OCI-LY3 (cell line): ENCODE results near the gene CDC40.
"Not testable (repeated sequence)": the region's sequence is repeated elsewhere in the genome, so short reads cannot be mapped to it uniquely, and the experiment has no call there.

ENCODE experiments used
- H2AFZ ChIP-seq: fragments of 200-600, 300-600 bp; shearing (Covaris generic); 2 replicates; pipeline ENCODE4 v1.6.0; 2014; ENCODE audit warnings: antibody characterized with exemption, low read depth, low read length
- H3K27ac ChIP-seq: fragments of 200-600, 300-600 bp; sonication (generic); 2 replicates; pipeline ENCODE4 v1.5.1; 2014; ENCODE audit warnings: mild to moderate bottlenecking, low read length, moderate library complexity, mixed read lengths
- H3K27me3 ChIP-seq: fragments of 200-600, 300-600 bp; sonication (generic); 2 replicates; pipeline ENCODE4 v1.6.1; 2014; ENCODE audit warnings: low read depth, low read length, mixed read lengths
- H3K36me3 ChIP-seq: fragments of 200-600, 300-600 bp; sonication (generic); replicated peaks from 2 replicates; pipeline ENCODE3; 2014; ENCODE audit warnings: low read depth, low read length, mixed read lengths
- H3K4me1 ChIP-seq: fragments of 300-600, 200-600 bp; sonication (generic); 2 replicates; pipeline ENCODE4 v1.6.1; 2014; ENCODE audit warnings: low read length, mixed read lengths
- H3K4me2 ChIP-seq: fragments of 200-600, 300-600 bp; sonication (generic); 2 replicates; pipeline ENCODE4 v1.6.1; 2014; ENCODE audit warnings: low read length, mixed read lengths
- H3K4me3 ChIP-seq: fragments of 300-600, 200-600 bp; sonication (generic); 2 replicates; pipeline ENCODE4 v1.5.1; 2014; ENCODE audit warnings: antibody characterized with exemption, mild to moderate bottlenecking, low read length, moderate library complexity
- H3K79me2 ChIP-seq: fragments of 300-600, 200-600 bp; shearing (Covaris generic); 2 replicates; pipeline ENCODE4 v1.6.1; 2014; ENCODE audit warnings: mild to moderate bottlenecking, low read length, mixed read lengths
- H3K9ac ChIP-seq: fragments of 300-600, 200-600 bp; shearing (Covaris generic); 2 replicates; pipeline ENCODE4 v1.6.0; 2014; ENCODE audit warnings: mild to moderate bottlenecking, low read length, moderate library complexity
- H3K9me3 ChIP-seq: fragments of 200-600, 300-600 bp; shearing (Covaris generic); 2 replicates; pipeline ENCODE4 v1.6.1; 2014; ENCODE audit warnings: low read length, mixed read lengths; ENCODE audit not compliant: insufficient read depth
- H4K20me1 ChIP-seq: fragments of 200-600, 300-600 bp; sonication (generic); 2 replicates; pipeline ENCODE4 v1.6.1; 2016; ENCODE audit warnings: low read length, mixed read lengths; ENCODE audit not compliant: insufficient read depth
- CTCF ChIP-seq: fragments of 200-600, 300-600 bp; sonication (generic); IDR thresholded peaks from 2 replicates; pipeline ENCODE4 v1.5.1; 2014; ENCODE audit warnings: antibody characterized with exemption, low read length, low read depth
- EZH2phosphoT487 ChIP-seq: fragments of 200-600 bp; shearing (Covaris generic); IDR thresholded peaks from 2 replicates; pipeline ENCODE4 v1.6.1; 2018; ENCODE audit warnings: antibody characterized with exemption, mixed run types, low read depth

Gene CDC40

GRCh38 chr6:110232450-110232849, 52.2 kb downstream of the CDC40 start:
- Histone ChIP-seq H3K79me2 (no peaks in the 10 kb centered on the region), H3K4me1 (peaks cover 10% of the 10 kb centered on the region), H3K27ac (no peak overlapping the region), H3K4me2 (no peak overlapping the region), H4K20me1 (no peaks in the 10 kb centered on the region), H3K36me3 (peaks cover 5% of the 10 kb centered on the region), H3K9ac (no peak overlapping the region), H3K9me3 (no peaks in the 10 kb centered on the region), H3K27me3 (no peaks in the 10 kb centered on the region), H3K4me3 (no peak overlapping the region), H2AFZ (no peak overlapping the region)
- TF ChIP-seq EZH2phosphoT487 (no peak), CTCF (no peak)

GRCh38 chr6:110233770-110234374, 53.6 kb downstream of the CDC40 start:
- TF ChIP-seq EZH2phosphoT487 = no peak
- no peak for TF ChIP-seq CTCF
- H3K4me3 ChIP-seq = no peak overlapping the region
- H3K4me2 ChIP-seq = peak overlapping the region; percentile 30

GRCh38 chr6:110236007-110236406, 55.8 kb downstream of the CDC40 start:
- not testable (repeated sequence) for H2AFZ ChIP-seq, H3K4me2 ChIP-seq, H3K36me3 ChIP-seq, H3K27ac ChIP-seq, H4K20me1 ChIP-seq, H3K27me3 ChIP-seq, H3K9me3 ChIP-seq, H3K4me3 ChIP-seq, H3K79me2 ChIP-seq, H3K9ac ChIP-seq
- H3K4me1 ChIP-seq = peaks cover 10% of the 10 kb centered on the region

More at GRCh38 chr6:110233770-110234374, 53.6 kb downstream of the CDC40 start:
- Histone ChIP-seq H3K79me2 (no peaks in the 10 kb centered on the region), H2AFZ (no peak overlapping the region), H3K4me1 (peaks cover 10% of the 10 kb centered on the region), H3K9ac (no peak overlapping the region), H3K36me3 (peaks cover 3% of the 10 kb centered on the region), H4K20me1 (no peaks in the 10 kb centered on the region), H3K27me3 (no peaks in the 10 kb centered on the region), H3K27ac (peak overlapping the region; percentile 23; the same call in 1 of the 2 replicates), H3K9me3 (no peaks in the 10 kb centered on the region)

GRCh38 chr6:110239526-110240274, 59.5 kb downstream of the CDC40 start:
- no peak overlapping the region for H2AFZ ChIP-seq
- H3K9me3 ChIP-seq = no peaks in the 10 kb centered on the region
- H3K79me2 ChIP-seq = no peaks in the 10 kb centered on the region
- no peaks in the 10 kb centered on the region for H4K20me1 ChIP-seq
- H3K4me3 ChIP-seq = no peak overlapping the region
- H3K4me2 ChIP-seq = no peak overlapping the region
- H3K4me1 ChIP-seq = no peaks in the 10 kb centered on the region
- no peaks in the 10 kb centered on the region for H3K36me3 ChIP-seq
- TF ChIP-seq EZH2phosphoT487 = no peak
- no peak for TF ChIP-seq CTCF
- H3K27ac ChIP-seq = no peak overlapping the region
- H3K27me3 ChIP-seq = no peaks in the 10 kb centered on the region
- no peak overlapping the region for H3K9ac ChIP-seq

GRCh38 chr6:110244621-110245020, 64.4 kb downstream of the CDC40 start:
- H3K4me3 ChIP-seq, H3K9me3 ChIP-seq: not testable (repeated sequence)

More at GRCh38 chr6:110244621-110245020, 64.4 kb downstream of the CDC40 start:
- not testable (repeated sequence) for H3K4me2 ChIP-seq, H2AFZ ChIP-seq, H3K9ac ChIP-seq, H3K4me1 ChIP-seq, H3K36me3 ChIP-seq, H3K27ac ChIP-seq, H3K79me2 ChIP-seq, H4K20me1 ChIP-seq, H3K27me3 ChIP-seq
